DOHH2 (cell line): ENCODE results near the gene PRDM11.

Experiments used
- H3F3A ChIP-seq: fragments of 200-600 bp; sonication (generic), shearing (Covaris generic); 2 replicates; pipeline ENCODE4 v1.6.0; 2016; ENCODE audit warnings: antibody characterized with exemption, mild to moderate bottlenecking; ENCODE audit not compliant: control insufficient read depth, insufficient read depth
- H3K27ac ChIP-seq: fragments of 200-600 bp; sonication (generic); 2 replicates; pipeline ENCODE4 v1.5.1; 2014; ENCODE audit warnings: low read depth, mild to moderate bottlenecking, low read length, moderate library complexity
- H3K27me3 ChIP-seq: fragments of 200-600 bp; sonication (generic); 2 replicates; pipeline ENCODE4 v1.6.1; 2014; ENCODE audit warnings: mild to moderate bottlenecking, low read length, mixed read lengths; ENCODE audit not compliant: control insufficient read depth
- H3K36me3 ChIP-seq: fragments of 200-600 bp; sonication (generic); 2 replicates; pipeline ENCODE4 v1.6.1; 2014; ENCODE audit warnings: mild to moderate bottlenecking, low read length, moderate library complexity, mixed read lengths; ENCODE audit not compliant: control insufficient read depth
- H3K4me1 ChIP-seq: fragments of 200-600 bp; sonication (generic); 2 replicates; pipeline ENCODE4 v1.6.1; 2014; ENCODE audit warnings: mild to moderate bottlenecking, low read length, mixed read lengths; ENCODE audit not compliant: control insufficient read depth
- H3K4me2 ChIP-seq: fragments of 200-600 bp; sonication (generic); 2 replicates; pipeline ENCODE4 v1.6.0; 2014; ENCODE audit warnings: mild to moderate bottlenecking, low read length, moderate library complexity
- H3K4me3 ChIP-seq: fragments of 200-600 bp; sonication (generic); 2 replicates; pipeline ENCODE4 v1.5.1; 2014; ENCODE audit warnings: mild to moderate bottlenecking, low read length, mixed read lengths
- H3K79me2 ChIP-seq: fragments of 200-600 bp; sonication (generic); 2 replicates; pipeline ENCODE4 v1.6.1; 2014; ENCODE audit warnings: mild to moderate bottlenecking, low read length, mixed read lengths; ENCODE audit not compliant: control insufficient read depth
- H3K9me2 ChIP-seq: fragments of 200-600 bp; sonication (generic); replicated peaks from 2 replicates; pipeline ENCODE4 v1.6.1; 2014; ENCODE audit warnings: mild to moderate bottlenecking, low read length, mixed read lengths; ENCODE audit not compliant: control insufficient read depth
- H3K9me3 ChIP-seq: fragments of 200-600 bp; sonication (generic); 2 replicates; pipeline ENCODE4 v1.6.1; 2014; ENCODE audit warnings: antibody characterized with exemption, low read length, mixed read lengths; ENCODE audit not compliant: control insufficient read depth, insufficient read depth
- H4K20me1 ChIP-seq: fragments of 200-600 bp; sonication (generic); 2 replicates; pipeline ENCODE4 v1.6.0; 2014; ENCODE audit warnings: low read depth, mild to moderate bottlenecking, antibody characterized with exemption, low read length, moderate library complexity; ENCODE audit not compliant: control insufficient read depth, insufficient read depth
- EZH2phosphoT487 ChIP-seq: fragments of 200-600 bp; sonication (generic); IDR thresholded peaks from 2 replicates; pipeline ENCODE4 v1.6.1; 2017; ENCODE audit warnings: borderline replicate concordance, mild to moderate bottlenecking, antibody characterized with exemption, low read length, moderate library complexity, mixed read lengths
- TF ChIP-seq, protein P1 (sequence below): fragments of 200-600 bp; sonication (generic); IDR thresholded peaks from one replicate; pipeline ENCODE4 v1.5.1; 2014; ENCODE audit warnings: antibody characterized with exemption, mild to moderate bottlenecking, low read depth, low read length; ENCODE audit not compliant: poor library complexity, severe bottlenecking

Gene PRDM11

DNA sequence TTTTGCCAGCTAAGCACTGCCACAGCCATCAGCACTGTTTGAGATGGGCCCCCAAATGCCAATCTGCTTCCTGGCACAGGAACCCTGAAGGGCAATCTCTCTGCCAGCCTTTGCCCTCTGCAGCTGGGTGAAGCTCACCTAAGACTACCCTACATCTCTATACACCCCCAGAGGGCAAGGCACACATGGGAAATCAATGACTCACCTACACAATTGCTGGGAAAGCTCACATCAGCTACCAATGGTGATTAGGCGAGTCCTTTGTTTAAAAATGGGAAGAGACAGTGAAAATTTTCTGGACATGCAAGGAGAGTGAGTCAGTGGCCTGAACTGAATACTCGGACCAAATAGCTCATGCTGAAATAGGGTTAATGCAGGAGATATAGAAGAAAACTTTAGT is 12.6 kb upstream of the PRDM11 start:
- Histone ChIP-seq H3K4me3 (no peak overlapping the region), H3K9me2 (no peaks in the 10 kb centered on the region), H3K4me1 (no peaks in the 10 kb centered on the region), H3K27ac (no peak overlapping the region), H3F3A (no peaks in the 10 kb centered on the region), H3K9me3 (0 out of 2 replicates have a peak, but pooled peaks cover 3% of the 10 kb centered on the region), H4K20me1 (no peaks in the 10 kb centered on the region), H3K79me2 (no peaks in the 10 kb centered on the region), H3K4me2 (no peak overlapping the region), H3K36me3 (no peaks in the 10 kb centered on the region), H3K27me3 (peaks cover 39% of the 10 kb centered on the region)
- TF ChIP-seq, protein P1, sequence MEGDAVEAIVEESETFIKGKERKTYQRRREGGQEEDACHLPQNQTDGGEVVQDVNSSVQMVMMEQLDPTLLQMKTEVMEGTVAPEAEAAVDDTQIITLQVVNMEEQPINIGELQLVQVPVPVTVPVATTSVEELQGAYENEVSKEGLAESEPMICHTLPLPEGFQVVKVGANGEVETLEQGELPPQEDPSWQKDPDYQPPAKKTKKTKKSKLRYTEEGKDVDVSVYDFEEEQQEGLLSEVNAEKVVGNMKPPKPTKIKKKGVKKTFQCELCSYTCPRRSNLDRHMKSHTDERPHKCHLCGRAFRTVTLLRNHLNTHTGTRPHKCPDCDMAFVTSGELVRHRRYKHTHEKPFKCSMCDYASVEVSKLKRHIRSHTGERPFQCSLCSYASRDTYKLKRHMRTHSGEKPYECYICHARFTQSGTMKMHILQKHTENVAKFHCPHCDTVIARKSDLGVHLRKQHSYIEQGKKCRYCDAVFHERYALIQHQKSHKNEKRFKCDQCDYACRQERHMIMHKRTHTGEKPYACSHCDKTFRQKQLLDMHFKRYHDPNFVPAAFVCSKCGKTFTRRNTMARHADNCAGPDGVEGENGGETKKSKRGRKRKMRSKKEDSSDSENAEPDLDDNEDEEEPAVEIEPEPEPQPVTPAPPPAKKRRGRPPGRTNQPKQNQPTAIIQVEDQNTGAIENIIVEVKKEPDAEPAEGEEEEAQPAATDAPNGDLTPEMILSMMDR = no peak
- TF ChIP-seq EZH2phosphoT487 = no peak

DNA sequence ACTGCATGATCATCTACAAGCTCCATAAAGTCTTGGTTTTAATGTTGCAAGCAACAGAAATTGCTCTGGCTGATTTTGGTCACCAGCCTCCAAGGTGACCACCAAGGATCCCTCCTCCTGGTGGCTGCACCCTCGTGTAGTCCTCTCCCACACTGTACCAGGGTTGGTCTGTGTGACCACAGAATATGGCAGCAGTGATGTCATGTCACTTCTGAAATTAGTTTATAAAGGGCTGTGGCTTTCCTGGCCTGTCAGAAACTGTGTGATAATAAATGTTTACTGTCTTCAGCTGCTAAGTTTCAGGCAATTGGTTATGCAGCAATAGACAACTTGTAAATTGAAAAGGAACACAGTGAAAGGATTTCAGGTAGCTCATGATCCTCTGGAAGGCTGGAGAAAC is 5.3 kb upstream of the PRDM11 start:
- Histone ChIP-seq H3K9me3 (no peaks in the 10 kb centered on the region), H3K79me2 (no peaks in the 10 kb centered on the region), H3K27ac (no peak overlapping the region), H3K4me1 (peaks cover 8% of the 10 kb centered on the region), H3K36me3 (no peaks in the 10 kb centered on the region), H3K4me2 (no peak overlapping the region), H4K20me1 (no peaks in the 10 kb centered on the region), H3K27me3 (peaks cover 54% of the 10 kb centered on the region), H3F3A (no peaks in the 10 kb centered on the region), H3K4me3 (no peak overlapping the region), H3K9me2 (no peaks in the 10 kb centered on the region)
- no peak for TF ChIP-seq EZH2phosphoT487
- TF ChIP-seq, protein P1 = no peak

- H3K27me3 ChIP-seq = peaks cover 52% of the 10 kb centered on the region
- H3K4me1 ChIP-seq = peaks cover 8% of the 10 kb centered on the region
- no peaks in the 10 kb centered on the region for H3K79me2 ChIP-seq
- H3K36me3 ChIP-seq = no peaks in the 10 kb centered on the region
- H3K27ac ChIP-seq = no peak overlapping the region
- no peak for TF ChIP-seq EZH2phosphoT487
- TF ChIP-seq, protein P1 = no peak
- H3K4me3 ChIP-seq = no peak overlapping the region
- no peaks in the 10 kb centered on the region for H4K20me1 ChIP-seq
- no peaks in the 10 kb centered on the region for H3K9me3 ChIP-seq
- no peaks in the 10 kb centered on the region for H3F3A ChIP-seq
- H3K4me2 ChIP-seq = no peak overlapping the region
- no peaks in the 10 kb centered on the region for H3K9me2 ChIP-seq
These were observed 4.8 kb upstream of the PRDM11 start for GRCh38 chr11:45141631-45142030.
